Daoy (cell line): ENCODE results near the gene ZNF470. TPM values are rescaled to one million over a fixed set of nuclear protein-coding genes. Genes with fewer than 3 reads are reported as not detected.

Experiments used
- DNase-seq: peaks from one replicate; pipeline ENCODE4 v3.0.0-alpha.2; 2015; ENCODE audit warnings: low read depth
- total RNA-seq: library from RNA; depleted of rRNA; stranded (reverse); fragments of >200 nt; shearing (Covaris generic); gene quantifications from 2 replicates; pipeline ENCODE4 v1.2.3, GENCODE V29; 2014; rRNA removed

ZNF470 gene
- 1.2 TPM in 2 replicates for total RNA-seq

- peak; percentile 95 for DNase-seq
Observed at GRCh38 chr19:56567274-56568120, at the start of gene ZNF470. Gene ZNF470, plus strand, starts transcription at chr19:56567468. Its CDS starts 2,844 bp downstream, at chr19:56570312.

- no peak for DNase-seq
Observed at GRCh38 chr19:56525214-56525860, 41.9 kb upstream of the ZNF470 start.

GRCh38 chr19:56537442-56537841 lies 29.8 kb upstream of the ZNF470 start:
- no peak for DNase-seq

- DNase-seq = peak; percentile 93
Observed at GRCh38 chr19:56538254-56538760, 29.0 kb upstream of the ZNF470 start.

GRCh38 chr19:56538761-56539263 lies 28.5 kb upstream of the ZNF470 start, which contains the start of gene ZFP28:
Gene ZFP28, plus strand, starts transcription at chr19:56538948. Its CDS starts 71 bp downstream, at chr19:56539019.
- DNase-seq = no peak

DNA sequence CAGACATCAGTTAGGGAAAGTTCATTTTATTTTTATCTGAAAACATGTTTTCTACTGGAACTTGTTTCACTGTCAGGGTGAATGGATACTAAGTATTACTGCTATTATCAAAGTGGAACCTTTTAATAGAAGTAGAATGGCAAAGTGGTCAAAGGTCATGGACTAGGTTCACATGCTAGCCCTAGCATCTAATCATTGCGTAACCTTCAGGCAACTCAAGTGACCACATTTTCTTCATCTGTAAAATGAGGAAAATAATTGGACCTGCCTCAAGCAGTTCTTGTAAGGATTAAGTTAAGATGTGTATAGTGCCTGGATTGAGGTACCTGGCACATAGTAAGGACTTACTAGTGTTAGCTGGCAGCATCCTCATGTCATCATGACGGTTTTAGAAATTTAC lies 23.5 kb upstream of the ZNF470 start:
- no peak for DNase-seq

DNA sequence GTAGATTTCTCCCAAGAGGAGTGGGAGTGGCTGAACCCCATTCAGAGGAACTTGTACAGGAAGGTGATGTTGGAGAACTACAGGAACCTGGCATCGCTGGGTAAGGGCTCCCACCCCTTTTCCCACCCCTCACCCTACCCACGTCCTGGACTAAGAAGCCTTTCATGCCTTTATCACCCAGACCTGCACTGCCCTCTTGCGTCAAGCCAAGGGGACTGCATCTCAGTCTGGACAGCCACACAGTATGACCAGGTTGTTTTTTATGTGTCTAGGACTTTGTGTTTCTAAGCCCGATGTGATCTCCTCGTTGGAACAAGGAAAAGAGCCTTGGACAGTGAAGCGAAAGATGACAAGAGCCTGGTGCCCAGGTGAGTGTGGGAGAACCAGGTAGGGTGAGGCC lies 19.7 kb upstream of the ZNF470 start:
- peak; percentile 3 for DNase-seq

DNA sequence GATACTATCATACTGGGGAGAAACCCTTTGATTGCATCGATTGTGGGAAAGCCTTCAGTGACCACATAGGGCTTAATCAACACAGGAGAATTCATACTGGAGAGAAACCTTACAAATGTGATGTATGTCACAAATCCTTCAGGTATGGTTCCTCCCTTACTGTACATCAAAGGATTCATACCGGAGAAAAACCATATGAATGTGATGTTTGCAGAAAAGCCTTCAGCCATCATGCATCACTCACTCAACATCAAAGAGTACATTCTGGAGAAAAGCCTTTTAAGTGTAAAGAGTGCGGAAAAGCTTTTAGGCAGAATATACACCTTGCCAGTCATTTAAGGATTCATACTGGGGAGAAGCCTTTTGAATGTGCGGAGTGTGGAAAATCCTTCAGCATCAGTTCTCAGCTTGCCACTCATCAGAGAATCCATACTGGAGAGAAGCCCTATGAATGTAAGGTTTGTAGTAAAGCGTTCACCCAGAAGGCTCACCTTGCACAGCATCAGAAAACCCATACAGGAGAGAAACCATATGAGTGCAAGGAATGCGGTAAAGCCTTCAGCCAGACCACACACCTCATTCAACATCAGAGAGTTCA lies 12.9 kb upstream of the ZNF470 start:
- DNase-seq = no peak

GRCh38 chr19:56562766-56563165 lies 4.5 kb upstream of the ZNF470 start:
- DNase-seq = no peak

GRCh38 chr19:56566904-56567273 lies 379 bp upstream of the ZNF470 start:
- DNase-seq = peak; percentile 47

- DNase-seq = no peak
Observed at GRCh38 chr19:56572589-56572988, 5.3 kb downstream of the ZNF470 start.

GRCh38 chr19:56573914-56574313 lies 6.6 kb downstream of the ZNF470 start:
- no peak for DNase-seq

GRCh38 chr19:56577719-56578602 lies 10.7 kb downstream of the ZNF470 start:
- no peak for DNase-seq

DNA sequence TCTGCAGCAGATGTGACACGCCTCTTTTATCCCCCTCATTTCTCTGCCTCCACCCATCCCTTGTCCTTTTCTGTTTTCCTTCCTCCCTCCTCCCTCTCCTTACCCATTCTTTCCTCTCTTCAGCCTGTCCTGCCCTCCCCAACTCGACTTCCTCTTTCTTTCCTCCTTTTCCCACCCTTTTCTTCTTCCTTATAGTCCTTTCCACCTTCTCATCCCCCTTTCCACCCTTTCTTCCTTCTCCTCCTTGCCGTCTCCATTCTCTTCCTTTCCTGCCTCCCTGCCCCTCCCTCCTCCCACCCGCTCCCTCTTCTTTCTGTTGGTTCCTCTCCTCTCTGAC lies 27.1 kb downstream of the ZNF470 start:
- DNase-seq = no peak

GRCh38 chr19:56594783-56595547 lies 27.7 kb downstream of the ZNF470 start, which contains the start of gene ZNF71:
Gene ZNF71, plus strand, starts transcription at chr19:56595302. Its CDS starts 6,257 bp downstream, at chr19:56601559.
- peak; percentile 93 for DNase-seq

- DNase-seq = no peak
Observed at GRCh38 chr19:56595548-56595899, 28.3 kb downstream of the ZNF470 start.

DNA sequence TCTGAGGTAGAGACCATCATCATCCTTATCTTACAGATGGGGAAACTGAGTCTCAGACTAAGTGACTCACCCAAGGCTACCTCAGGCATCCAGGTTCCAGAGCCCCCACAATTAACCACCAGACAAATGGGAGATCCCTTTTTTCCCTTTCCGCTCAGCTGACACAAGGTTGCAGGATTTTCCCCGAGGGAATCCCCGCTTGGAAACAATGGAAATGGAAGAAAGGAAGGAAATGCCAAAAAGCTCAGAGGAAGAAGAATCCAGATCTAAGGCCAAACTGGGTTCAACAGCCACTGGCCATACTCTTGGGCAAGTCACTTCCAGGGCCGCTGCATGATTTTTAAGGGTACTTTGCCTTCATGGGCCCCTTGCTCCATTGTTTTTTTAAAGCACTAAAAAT lies 29.4 kb downstream of the ZNF470 start:
- no peak for DNase-seq

- DNase-seq = no peak
Observed at GRCh38 chr19:56597696-56598095, 30.4 kb downstream of the ZNF470 start.

- DNase-seq = no peak
Observed at GRCh38 chr19:56601375-56601774, 34.1 kb downstream of the ZNF470 start.

- DNase-seq = no peak
Observed at GRCh38 chr19:56603829-56604228, 36.6 kb downstream of the ZNF470 start.
